Peyer's patch (tissue), 4 donors: Measurements from ENCODE around the gene RNF220. TPM values are rescaled to one million over a fixed set of nuclear protein-coding genes. Genes with fewer than 3 reads are reported as not detected.

Experiments used
- DNase-seq, 3 donors: peaks; one replicate each; pipeline ENCODE4 v3.0.0-alpha.2; 2017 to 2019
- H3K27ac ChIP-seq, 4 donors: fragments of 200-600 bp; sonication (generic); one replicate each; pipeline ENCODE4 v1.5.1; 2016 to 2019
- H3K27me3 ChIP-seq, 2 donors: fragments of 200-600 bp; sonication (generic); one replicate each; pipeline ENCODE4 v1.5.1; 2019
- H3K36me3 ChIP-seq, 3 donors: fragments of 200-600 bp; sonication (generic); one replicate each; pipeline ENCODE4 v1.5.1; 2016 to 2019
- H3K4me1 ChIP-seq, 4 donors: fragments of 200-600 bp; sonication (generic); one replicate each; pipeline ENCODE4 v1.5.1; 2016 to 2019
- H3K4me3 ChIP-seq, 4 donors: fragments of 200-600 bp; sonication (generic); 1 replicate in 3 of 4; 2 replicates in 1 of 4; pipeline ENCODE4 v1.5.1; 2016 to 2019; ENCODE audit warnings: mild to moderate bottlenecking in 1 of 4
- H3K9me3 ChIP-seq, 4 donors: fragments of 200-600 bp; sonication (generic); one replicate each; pipeline ENCODE4 v1.5.1; 2016 to 2019; ENCODE audit warnings: mild to moderate bottlenecking in 1 of 4
- POLR2A ChIP-seq, 2 donors: fragments of 450-650 bp; IDR thresholded peaks; one replicate each; pipeline ENCODE4 v1.5.1; 2017; ENCODE audit warnings: antibody characterized with exemption in 2 of 2, mild to moderate bottlenecking in 2 of 2, moderate library complexity in 2 of 2
- total RNA-seq, 4 donors: library from RNA; depleted of rRNA; stranded (reverse); fragments of >200 nt; gene quantifications; one replicate each; pipeline ENCODE4 v1.1.0, GENCODE V29; 2016
- TF ChIP-seq, protein P1 (sequence below), 6 experiments: fragments of 450-650 bp in 4 of 6; fragments of 200-600 bp in 2 of 6; sonication (generic) in 1 of 6; IDR thresholded peaks; one replicate each; pipeline ENCODE4 v1.5.1; 2017 to 2019; ENCODE audit warnings: antibody characterized with exemption in 6 of 6, mild to moderate bottlenecking in 3 of 6, moderate library complexity in 1 of 6

RNF220 gene
- total RNA-seq, 4 donors from 2014 or later: 107 to 152 (median 114) TPM

DNA sequence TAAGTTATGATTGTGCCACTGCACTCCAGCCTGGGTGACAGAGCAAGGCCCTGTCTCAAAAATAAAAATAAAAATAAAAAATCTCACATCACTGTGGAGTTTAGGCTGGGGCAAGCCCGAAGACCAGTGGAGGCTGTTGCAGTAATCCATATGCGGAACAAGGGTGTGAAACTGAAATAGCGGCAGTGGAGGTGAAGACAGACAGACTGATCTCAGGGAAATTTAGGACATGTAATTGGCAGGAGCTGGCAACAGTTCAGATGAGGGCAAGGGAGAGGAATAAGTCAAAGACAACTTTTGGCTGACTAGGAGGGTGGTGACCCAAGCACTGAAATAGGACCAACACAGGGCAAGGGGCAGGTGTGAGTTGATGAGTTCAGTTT is 277.8 kb downstream of the RNF220 start:
- no peak for TF ChIP-seq POLR2A (IDR thresholded peaks at IDR 0.05)
- TF ChIP-seq, protein P1, sequence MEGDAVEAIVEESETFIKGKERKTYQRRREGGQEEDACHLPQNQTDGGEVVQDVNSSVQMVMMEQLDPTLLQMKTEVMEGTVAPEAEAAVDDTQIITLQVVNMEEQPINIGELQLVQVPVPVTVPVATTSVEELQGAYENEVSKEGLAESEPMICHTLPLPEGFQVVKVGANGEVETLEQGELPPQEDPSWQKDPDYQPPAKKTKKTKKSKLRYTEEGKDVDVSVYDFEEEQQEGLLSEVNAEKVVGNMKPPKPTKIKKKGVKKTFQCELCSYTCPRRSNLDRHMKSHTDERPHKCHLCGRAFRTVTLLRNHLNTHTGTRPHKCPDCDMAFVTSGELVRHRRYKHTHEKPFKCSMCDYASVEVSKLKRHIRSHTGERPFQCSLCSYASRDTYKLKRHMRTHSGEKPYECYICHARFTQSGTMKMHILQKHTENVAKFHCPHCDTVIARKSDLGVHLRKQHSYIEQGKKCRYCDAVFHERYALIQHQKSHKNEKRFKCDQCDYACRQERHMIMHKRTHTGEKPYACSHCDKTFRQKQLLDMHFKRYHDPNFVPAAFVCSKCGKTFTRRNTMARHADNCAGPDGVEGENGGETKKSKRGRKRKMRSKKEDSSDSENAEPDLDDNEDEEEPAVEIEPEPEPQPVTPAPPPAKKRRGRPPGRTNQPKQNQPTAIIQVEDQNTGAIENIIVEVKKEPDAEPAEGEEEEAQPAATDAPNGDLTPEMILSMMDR (IDR thresholded peaks at IDR 0.05): no peak

GRCh38 chr1:44684525-44684924 is 279.5 kb downstream of the RNF220 start:
- H3K36me3 ChIP-seq: no peaks in the 10 kb centered on the region
- no peaks in the 10 kb centered on the region for H3K4me1 ChIP-seq
- H3K27ac ChIP-seq: no peak overlapping the region
- no peak overlapping the region for H3K4me3 ChIP-seq
- no peaks in the 10 kb centered on the region for H3K9me3 ChIP-seq
- no peaks in the 10 kb centered on the region for H3K27me3 ChIP-seq
- TF ChIP-seq, protein P1 (IDR thresholded peaks at IDR 0.05): no peak
- no peak for TF ChIP-seq POLR2A (IDR thresholded peaks at IDR 0.05)
- DNase-seq: peak in 1 of 3 donors; percentile 42

More for the DNA sequence above, 277.8 kb downstream of the RNF220 start:
- Histone ChIP-seq H3K27me3 (no peaks in the 10 kb centered on the region), H3K27ac (no peak overlapping the region), H3K9me3 (no peaks in the 10 kb centered on the region), H3K4me3 (no peak overlapping the region), H3K36me3 (no peaks in the 10 kb centered on the region), H3K4me1 (peaks cover 0 to 10% (median 0%) of the 10 kb centered on the region in 4 donors)
- DNase-seq: peak in 1 of 3 donors; percentile 14

DNA sequence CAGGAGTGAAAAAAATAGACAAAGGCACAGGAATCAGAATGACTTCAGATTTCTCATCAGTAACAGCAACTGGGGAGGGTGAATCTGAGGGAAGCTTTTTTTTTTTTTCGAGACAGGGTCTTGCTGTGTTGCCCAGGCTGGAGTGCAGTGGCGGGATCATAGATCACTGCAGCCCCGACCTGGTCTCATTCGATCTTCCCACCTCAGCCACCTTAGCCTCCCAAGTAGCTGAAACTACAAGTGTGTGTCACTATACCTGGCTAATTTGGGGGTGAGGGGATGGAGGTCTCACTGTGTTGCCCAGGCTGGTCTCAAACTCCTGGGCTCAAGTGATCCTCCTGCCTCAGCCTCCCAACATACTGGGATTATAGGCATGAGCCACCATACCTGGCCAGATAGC is 280.2 kb downstream of the RNF220 start:
- H3K4me1 ChIP-seq: no peaks in the 10 kb centered on the region
- no peaks in the 10 kb centered on the region for H3K9me3 ChIP-seq
- DNase-seq: peak in 1 of 3 donors; percentile 7
- H3K27me3 ChIP-seq: no peaks in the 10 kb centered on the region
- H3K4me3 ChIP-seq: no peak overlapping the region
- TF ChIP-seq, protein P1 (IDR thresholded peaks at IDR 0.05): no peak
- no peak for TF ChIP-seq POLR2A (IDR thresholded peaks at IDR 0.05)
- H3K36me3 ChIP-seq: no peaks in the 10 kb centered on the region
- H3K27ac ChIP-seq: no peak overlapping the region

- Histone ChIP-seq H3K27me3 (no peaks in the 10 kb centered on the region), H3K27ac (no peak overlapping the region), H3K4me3 (no peak overlapping the region), H3K36me3 (no peaks in the 10 kb centered on the region), H3K9me3 (no peaks in the 10 kb centered on the region), H3K4me1 (no peaks in the 10 kb centered on the region)
- TF ChIP-seq POLR2A (IDR thresholded peaks at IDR 0.05): no peak
- TF ChIP-seq, protein P1 (IDR thresholded peaks at IDR 0.05): no peak
- DNase-seq: peak in 1 of 3 donors; percentile 3
Observed at GRCh38 chr1:44685881-44686280, 280.8 kb downstream of the RNF220 start.

DNA sequence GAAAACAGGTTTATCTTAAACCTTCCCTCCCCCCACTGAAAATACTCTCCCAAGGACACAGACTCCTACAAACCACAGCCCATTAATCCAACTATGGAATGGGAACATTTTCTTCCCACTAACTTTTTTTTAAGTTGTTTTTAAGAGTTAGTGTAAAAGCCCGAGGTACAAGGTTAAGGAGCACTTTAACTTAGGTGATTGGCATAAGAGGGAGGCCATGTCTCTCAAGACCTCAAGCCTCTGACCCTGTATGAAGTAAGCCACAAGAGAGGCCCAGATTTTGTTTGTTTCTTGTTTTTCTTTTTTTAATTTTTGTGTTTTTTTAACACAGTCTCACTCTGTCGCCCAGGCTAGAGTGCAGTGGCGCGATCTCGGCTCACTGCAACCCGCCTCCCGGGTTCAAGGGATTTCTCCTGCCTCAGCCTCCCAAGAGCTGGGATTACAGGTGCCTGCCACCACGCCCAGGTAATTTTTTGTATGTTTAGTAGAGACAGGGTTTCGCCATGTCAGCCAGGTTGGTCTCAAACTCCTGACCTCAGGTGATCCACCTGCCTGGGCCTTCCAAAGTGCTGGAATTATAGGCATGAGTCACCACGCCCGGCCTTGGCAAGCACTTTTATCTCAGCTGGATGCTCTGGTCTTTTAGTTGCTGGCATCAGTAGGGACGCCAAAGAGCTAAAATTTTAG is 283.8 kb downstream of the RNF220 start:
- Histone ChIP-seq H3K4me3 (no peak overlapping the region), H3K36me3 (no peaks in the 10 kb centered on the region), H3K9me3 (no peaks in the 10 kb centered on the region), H3K4me1 (no peaks in the 10 kb centered on the region), H3K27me3 (no peaks in the 10 kb centered on the region), H3K27ac (no peak overlapping the region)
- TF ChIP-seq, protein P1 (IDR thresholded peaks at IDR 0.05): no peak
- TF ChIP-seq POLR2A (IDR thresholded peaks at IDR 0.05): no peak
- peak in 1 of 3 donors; percentile 51 for DNase-seq
